GM21723 (cell line): Measurements from ENCODE around the gene CCND1.

Source experiments
- ATAC-seq: cut with Tn5 transposase; IDR thresholded peaks from one replicate; pipeline ENCODE4 v1.9.1; 2021; ENCODE audit warnings: mild to moderate bottlenecking, moderate library complexity; ENCODE audit not compliant: unreplicated experiment

Gene CCND1

DNA sequence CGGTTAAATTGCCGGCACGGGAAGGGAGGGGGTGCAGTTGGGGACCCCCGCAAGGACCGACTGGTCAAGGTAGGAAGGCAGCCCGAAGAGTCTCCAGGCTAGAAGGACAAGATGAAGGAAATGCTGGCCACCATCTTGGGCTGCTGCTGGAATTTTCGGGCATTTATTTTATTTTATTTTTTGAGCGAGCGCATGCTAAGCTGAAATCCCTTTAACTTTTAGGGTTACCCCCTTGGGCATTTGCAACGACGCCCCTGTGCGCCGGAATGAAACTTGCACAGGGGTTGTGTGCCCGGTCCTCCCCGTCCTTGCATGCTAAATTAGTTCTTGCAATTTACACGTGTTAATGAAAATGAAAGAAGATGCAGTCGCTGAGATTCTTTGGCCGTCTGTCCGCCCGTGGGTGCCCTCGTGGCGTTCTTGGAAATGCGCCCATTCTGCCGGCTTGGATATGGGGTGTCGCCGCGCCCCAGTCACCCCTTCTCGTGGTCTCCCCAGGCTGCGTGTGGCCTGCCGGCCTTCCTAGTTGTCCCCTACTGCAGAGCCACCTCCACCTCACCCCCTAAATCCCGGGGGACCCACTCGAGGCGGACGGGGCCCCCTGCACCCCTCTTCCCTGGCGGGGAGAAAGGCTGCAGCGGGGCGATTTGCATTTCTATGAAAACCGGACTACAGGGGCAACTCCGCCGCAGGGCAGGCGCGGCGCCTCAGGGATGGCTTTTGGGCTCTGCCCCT lies 529 bp upstream of the CCND1 start:
- no peak for ATAC-seq

DNA sequence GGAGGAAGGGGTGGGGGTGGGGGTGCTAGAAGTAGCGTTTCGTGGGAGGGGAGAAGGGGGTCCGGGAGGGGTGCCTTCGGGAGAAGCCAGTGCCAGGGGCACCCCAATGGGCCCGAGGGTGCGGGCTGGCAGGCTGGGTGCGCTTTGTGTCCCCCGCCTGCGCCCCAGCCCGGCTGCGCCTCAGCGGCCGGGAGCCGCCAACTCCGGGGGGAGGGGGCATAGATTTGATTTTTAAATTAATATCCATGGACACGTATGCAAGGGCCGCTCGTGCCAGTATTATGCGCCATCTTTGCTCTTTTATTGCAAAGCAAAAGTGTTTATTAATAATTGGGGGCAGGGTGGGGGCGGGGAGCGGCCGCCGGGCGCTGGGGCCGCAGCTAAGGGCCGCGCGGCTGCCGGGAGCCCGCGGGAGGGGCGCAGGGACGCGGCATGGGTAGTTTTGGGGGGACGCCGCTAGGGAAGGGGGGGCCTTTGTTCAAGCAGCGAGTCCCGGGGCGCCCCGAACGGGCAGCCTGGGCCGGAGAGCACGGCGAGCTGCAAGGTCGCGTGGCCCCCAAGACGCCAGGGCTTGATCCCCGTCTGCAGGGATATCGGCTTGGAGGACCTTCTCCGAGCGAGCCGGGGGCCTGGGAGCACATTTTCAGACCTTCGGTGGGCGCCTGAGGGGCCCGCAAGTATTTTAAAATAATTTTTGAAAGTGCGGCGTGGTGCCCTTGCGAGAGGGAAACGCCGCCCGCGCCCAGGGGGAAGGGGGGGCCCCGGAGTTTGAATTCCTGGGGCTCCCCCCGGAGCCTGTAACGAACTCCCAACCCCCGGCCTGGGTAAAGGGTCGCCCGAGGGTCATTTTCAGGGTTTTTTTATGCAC lies 959 bp downstream of the CCND1 start:
- ATAC-seq = no peak

DNA sequence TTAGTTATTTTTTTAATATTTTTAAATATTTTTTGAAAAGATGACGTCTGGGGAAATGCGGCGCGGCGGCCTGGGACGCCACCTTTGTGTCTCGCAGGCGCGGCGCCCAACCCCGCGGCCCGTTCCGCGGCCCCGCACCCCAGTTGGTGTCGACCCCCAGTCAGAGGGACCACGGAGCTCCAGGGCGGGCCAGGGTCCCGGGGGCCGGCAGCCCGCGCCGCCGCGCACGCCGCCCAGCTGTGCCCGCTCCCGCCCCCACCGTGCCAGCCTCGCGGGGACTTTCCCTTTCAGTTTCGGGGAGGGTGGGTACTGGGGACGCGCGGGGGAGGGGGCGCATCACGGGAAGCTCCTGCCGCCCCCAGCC lies 1.6 kb downstream of the CCND1 start:
- no peak for ATAC-seq

DNA sequence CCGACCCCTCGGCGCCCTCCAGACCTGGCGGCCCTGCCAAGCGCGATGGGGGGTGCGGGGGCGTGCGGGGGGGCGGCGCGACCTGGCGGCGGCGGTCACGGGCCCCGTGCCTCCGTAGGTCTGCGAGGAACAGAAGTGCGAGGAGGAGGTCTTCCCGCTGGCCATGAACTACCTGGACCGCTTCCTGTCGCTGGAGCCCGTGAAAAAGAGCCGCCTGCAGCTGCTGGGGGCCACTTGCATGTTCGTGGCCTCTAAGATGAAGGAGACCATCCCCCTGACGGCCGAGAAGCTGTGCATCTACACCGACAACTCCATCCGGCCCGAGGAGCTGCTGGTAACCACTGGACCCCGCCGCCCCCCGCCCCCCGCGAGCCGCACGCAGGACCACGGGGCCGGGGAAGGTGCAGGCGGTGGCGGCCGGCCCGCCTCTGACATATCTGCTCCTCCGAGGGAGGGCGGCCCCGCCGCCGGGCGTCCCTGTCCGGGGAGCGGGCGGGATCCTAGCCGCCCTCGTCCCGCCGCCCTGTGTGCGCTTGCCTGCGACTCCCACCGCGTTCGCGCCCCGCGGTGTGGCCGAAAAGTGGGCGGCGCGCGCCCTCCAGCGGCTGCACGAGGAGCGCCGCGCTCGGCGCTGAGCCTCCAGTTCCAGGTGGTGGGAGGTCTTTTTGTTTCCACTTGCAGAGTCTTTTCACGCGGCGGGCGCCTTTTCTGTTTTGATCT lies 2.1 kb downstream of the CCND1 start:
- ATAC-seq = peak; percentile 48

DNA sequence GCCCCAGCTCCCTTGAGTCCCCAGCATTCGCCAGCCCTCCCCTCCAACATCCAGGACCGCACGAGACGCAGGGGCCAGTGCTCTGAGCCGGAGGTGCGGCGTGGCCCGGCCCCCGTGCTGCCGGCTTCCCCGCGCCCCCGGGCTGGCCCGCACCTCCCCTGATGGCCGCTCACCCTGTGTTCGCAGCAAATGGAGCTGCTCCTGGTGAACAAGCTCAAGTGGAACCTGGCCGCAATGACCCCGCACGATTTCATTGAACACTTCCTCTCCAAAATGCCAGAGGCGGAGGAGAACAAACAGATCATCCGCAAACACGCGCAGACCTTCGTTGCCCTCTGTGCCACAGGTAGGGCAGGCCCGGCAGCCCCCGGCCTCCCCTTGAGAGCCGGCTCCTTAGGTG lies 2.7 kb downstream of the CCND1 start:
- no peak for ATAC-seq

DNA sequence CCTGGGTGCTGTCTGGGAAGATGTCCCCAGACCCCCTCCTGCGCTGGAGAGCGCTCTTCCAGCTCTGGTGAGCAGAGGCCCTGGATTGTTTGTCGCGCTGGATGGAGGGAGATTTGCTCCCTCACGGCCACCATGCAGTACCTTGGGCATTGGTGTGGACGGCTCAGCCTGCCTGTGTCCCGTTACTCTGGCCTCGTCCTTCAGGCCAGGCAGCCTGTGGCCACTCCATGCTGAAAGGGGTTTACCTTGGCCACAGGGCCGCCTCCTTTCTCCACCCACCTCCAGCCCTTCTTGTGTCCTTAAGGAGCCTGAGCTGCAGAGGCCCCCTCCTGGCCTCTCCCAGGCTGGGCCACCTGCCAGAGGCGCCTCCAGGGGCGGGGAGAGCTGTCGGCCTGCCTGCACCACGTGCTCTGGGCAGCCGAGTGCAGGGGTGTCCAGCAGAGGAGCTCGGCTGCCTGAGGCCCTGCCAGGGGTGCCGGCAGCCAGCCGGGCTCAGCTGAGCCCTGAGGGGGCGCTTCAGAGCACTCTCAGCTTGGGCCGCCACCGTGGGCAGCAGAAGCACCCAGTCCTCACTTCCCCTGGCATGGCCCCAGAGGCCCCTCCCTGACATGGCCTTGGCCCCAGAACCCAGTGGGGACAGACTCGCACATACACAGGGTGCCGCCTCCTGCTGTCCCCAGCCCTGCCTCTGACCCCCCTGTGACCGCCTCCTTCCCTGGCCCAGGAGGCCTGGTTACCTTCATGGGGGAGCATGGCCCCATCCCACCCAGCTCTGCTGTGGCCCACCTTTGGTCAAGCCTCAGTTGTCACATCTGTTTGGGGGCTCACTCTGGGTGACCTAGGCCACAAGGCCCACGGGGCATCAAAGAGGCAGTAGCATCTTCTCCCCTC lies 3.4 kb downstream of the CCND1 start:
- ATAC-seq = no peak

DNA sequence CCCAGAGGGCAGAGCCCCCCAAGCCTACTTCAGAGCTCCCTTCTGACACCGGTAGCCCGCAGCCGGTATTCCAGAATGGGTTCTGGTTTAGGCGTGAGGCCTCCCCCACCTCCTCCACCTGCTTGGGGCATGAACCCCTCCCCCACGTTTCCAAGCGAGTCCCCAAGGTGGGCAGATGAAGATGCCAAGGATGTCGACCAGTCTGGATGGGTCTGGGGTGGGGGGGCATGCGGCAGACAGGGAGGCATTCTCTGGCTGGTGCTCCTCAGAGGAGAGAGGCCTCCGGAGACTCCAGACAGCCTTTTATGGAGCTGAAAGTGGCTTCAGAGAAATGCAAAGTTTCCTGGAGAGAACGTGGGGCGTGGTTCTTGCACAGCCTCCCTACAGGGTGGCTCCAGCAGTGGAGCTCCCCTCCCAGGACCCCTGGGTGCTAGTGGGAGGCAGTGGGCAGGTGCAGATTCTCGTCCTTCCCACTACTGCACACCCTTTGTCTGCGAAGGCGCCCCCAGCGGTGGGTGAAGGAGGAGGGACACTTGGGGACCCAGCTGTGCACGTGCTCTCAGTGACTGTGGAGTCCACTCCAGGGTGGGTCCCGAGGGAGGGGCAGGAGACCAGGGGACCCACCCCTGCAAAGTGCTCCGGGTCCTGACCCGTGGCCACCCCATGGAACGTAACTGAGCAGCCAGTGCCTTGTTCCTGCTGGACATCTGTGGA lies 4.2 kb downstream of the CCND1 start:
- ATAC-seq = no peak

DNA sequence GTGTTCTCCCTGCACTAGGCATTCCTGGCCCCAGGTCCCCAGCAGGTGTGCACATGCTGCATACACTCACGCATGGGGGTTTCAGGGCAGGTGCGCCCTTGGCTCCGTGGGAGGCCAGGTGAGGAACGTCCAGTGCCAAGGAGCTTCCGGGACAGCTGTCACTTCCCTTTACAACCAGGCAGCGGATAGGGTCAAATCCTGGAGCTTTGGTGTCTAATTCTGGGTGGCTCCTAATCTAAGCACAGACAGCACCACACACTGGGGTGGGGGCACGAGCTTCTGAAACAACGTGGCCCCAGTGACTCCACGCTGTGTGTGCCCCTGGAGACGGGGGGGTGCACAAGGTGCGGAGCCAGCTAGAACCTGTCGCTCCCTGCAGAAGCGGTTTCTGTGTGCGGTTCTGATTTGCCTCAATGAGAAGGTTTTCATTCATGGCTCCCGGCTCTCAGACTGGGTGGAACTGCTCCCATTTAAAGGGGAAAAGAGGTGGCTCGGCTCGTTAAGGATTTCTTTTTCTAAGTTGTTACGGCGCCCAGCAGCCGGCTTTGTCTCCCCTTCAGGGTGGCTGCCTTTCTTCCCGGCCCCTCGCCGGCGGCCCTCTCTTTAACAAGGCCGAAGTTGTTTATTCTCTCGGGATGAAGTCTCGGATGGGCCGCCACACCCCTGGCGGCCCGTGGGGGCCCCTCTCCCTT lies 5.0 kb downstream of the CCND1 start:
- ATAC-seq = no peak

DNA sequence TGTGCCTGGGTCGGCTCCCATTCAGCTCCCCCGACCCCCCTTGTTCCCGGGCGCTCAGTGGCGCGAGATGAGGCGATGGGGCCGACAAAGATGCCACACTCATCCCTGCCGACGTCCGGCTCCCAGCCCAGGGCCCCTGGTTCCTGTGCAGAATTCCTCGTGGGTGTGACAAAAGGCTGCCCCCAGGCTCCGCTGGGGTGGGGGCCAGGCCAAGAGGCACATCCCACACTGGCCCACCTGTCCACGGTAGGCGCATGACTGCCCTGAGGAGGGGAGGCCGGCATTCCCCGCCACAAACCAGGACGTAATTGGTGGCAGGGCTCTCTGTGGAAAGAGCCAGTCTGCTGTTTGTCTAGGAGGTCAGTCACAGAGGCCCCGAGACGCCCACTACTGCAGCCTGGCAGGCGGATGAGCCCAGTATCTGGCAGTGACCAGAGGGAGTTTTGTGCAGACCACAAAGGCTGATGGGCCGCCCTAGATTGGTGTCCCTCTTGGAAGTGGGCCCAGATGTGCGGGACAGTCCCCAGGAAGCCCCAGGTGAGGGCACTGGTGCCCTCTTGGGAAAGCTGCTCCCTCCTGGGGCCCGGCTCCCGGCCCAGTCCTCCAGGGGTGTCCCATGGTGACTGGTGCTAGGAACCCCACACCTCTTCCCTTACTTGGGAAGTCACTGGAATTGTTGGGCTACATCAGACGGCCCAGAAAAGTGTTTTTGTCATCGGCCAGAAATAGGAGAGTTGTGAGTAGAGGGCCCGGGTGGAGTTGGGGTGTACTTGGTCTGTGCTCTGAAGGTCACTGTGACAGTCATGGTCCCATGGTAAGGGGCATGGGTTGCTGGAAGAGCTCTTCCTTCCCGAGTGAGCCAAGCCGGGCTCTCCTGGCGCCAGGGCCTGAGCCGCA lies 5.8 kb downstream of the CCND1 start:
- ATAC-seq = no peak

DNA sequence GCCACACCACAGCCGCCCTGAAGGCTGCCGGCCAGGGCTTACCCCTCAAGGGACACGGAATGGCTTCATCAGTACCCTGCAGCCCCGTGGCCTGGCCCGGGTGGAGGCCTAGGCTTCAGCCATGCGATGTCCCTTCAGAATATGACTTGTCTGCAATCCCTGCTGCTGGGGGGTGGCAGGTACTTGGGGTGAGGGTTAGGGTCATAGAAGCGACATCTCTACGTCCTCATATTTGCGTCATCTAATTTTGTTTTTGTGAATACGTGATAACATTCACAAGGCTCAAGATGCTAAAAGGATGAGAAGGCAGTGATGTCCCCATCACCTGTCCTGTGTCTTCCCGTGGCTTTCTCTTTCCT lies 6.4 kb downstream of the CCND1 start:
- no peak for ATAC-seq

DNA sequence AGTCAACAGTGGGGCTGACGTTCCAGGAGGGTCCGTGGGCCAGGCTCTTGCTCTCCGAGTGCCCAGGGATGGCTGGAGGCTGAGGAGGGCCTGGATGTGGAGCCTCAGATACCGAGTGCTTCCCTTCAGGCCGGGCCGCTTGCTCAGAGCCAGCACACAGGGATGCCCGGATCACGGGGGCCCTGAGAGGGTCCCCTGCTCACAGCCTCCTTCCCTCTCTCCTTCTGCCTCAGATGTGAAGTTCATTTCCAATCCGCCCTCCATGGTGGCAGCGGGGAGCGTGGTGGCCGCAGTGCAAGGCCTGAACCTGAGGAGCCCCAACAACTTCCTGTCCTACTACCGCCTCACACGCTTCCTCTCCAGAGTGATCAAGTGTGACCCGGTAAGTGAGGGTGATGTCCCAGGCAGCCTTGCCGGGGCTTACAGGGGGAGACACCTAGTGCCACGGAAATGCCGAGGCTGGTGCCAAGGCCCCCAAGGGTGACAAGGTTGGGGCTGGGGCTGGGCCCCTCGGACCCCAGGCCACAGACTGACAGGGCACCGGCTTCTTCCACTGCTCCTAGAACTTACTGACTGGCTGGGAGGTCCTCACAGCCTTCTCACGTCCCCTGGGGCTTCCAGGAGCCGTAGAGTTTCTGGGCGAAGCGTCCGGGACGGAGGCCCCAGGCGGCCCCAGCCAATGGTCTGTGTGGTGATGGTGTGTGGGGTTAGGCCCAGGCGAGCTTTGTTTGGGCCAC lies 7.0 kb downstream of the CCND1 start:
- ATAC-seq = no peak

DNA sequence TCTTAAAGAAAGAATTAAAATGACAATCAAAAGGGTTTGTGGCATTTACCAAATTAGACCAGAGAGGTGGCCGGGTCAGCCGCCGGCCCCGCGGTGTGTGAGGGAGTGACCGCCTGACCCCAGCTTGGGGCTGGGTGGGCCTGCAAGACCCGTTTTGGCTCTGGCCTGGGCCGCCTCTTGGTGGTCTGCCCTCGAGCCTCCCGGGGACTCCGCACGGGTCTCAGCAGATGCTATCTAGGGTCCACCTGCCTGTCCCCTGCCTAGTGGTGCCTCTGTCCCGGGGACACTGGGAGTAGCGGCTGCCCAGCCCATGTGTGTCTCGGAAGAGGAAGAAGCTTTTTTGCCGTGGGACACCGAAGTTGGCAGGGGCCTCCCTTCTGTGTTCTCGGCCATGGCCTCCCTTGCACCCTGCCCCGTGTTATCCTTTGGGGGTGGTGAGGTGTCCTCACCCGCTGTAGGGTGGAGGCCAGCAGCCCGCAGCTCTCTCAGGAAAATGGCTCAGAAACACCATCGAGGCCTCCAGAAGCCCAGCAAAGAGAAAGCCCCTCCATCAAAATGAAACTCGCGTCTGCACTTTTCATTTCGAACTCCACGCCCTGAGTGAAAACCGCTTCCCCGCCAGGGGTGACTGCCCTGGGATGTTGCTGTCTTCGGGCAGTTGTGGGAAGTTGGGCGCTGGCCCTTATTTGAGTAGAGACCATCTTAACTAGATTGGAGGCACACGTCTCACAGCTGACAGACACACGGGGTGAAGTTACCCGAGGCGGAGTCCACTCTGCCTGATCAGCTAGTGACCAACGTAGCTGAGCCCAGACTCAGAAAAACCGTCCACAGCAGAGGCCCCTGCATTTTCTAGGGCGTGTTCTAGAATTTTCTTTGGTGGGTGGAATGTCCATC lies 8.0 kb downstream of the CCND1 start:
- no peak for ATAC-seq

DNA sequence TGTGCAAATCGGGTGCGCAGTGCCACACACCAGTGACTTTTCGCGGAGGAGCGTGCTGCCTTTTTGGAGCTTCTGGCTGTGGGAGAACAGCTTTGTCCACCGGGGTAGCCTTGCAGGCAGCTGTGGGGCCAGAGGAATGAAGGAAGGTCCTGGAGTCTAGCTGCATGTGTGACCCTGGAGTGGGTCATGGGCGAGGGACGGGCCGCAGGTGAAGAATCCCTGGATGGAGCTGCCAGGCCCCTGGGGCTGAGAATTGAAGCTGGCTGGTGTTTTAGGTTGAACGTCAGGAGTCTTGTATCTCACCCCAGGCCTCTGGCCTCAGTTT lies 8.6 kb downstream of the CCND1 start:
- ATAC-seq = no peak

DNA sequence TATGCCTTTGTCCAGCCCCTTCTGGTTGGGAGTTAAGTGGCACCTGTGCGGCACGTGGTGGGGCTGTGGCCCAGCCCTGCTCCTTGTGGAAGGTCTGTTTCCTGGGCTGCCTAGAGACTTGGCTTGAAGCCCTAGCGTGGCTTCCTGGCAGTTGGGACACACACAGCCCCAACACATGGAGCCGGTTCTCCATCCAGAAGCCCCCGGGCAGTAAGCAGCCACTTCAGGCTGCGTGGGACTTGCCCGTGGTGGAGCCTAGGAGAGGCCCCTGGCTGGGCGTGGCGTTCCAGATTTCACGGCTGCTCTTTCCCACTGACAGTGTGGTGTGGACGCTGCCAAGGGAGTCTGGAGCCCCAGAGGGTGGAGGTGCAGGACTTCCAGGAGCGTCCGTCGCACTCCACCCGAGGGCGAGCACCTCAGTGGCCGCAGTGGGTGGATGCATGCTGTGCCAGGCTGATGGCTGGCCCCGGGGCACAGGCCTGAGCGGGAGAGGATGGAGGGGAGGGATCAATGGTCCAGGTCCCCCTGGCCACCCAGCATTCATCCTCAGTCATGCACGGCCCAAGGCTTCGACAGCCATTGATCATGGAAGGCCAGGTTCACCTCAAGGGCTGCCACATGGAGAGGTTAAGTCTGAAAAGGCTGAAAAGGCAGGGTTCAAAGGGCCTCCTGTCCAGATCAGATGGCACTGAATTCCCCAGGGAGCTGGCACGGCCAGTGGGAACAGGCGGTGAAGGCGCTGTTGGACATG lies 9.3 kb downstream of the CCND1 start:
- ATAC-seq = no peak

DNA sequence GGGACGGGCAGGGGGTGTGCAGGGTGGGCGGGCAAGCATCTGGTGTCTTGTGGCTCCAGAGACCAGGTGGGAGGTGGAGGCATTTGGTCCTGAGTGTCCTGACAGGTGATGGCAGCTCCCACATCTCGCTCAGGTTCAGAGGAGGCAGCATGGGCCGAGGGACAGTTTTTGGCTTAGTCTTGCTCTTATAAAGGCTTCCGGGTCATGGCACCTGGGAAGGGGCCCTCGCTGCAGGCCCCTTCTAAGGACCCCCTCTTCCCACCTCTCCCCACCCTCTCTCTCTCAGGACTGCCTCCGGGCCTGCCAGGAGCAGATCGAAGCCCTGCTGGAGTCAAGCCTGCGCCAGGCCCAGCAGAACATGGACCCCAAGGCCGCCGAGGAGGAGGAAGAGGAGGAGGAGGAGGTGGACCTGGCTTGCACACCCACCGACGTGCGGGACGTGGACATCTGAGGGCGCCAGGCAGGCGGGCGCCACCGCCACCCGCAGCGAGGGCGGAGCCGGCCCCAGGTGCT lies 9.9 kb downstream of the CCND1 start:
- no peak for ATAC-seq
